AG20443 (cell line): ENCODE measurements around the gene FAM118B.
"Not testable (repeated sequence)": the region's sequence is repeated elsewhere in the genome, so short reads cannot be mapped to it uniquely, and the experiment has no call there.

Experiments used
- DNase-seq: peaks from one replicate; pipeline ENCODE4 v3.0.0; 2012; ENCODE audit warnings: low spot score, mixed read lengths

FAM118B gene

DNA sequence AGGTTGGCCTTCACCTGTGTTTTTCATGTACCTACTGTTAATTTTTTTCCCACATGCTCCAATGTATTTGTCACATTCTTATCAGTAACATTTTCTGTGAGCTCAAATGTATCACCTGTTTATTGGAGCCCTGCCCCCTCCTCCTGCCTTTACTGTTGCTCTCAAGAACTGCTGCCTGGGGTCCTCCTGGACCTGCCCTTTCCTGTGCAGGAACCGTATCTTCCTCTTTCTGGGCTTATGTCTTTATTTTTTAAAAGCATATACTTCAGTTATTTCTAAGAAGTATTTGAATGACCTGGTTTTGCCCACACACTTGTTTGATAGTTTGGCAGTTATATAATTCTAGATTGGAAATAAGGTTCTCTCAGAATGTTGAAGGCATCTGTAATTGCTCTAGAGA is 5.9 kb downstream of the FAM118B start:
- no peak for DNase-seq

DNA sequence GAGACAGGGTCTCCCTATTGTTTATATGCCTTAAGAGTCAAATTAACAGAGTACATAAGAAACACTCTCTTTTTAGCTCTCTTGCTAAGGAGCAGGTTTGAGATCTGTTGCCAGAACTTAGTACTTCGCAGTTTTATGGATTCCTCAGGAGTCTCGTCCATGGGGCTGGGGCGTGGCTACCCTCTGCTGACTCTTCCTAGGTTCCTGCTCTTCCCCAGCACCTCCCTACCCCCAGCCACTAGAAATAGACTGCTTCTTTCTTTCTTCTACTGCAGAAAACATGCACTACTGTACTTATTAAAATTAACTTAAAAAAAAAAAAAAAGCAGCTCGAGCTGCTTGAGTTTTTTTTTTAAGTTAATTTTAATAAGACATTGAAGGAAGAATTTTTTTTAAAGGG is 8.0 kb downstream of the FAM118B start:
- no peak for DNase-seq

DNA sequence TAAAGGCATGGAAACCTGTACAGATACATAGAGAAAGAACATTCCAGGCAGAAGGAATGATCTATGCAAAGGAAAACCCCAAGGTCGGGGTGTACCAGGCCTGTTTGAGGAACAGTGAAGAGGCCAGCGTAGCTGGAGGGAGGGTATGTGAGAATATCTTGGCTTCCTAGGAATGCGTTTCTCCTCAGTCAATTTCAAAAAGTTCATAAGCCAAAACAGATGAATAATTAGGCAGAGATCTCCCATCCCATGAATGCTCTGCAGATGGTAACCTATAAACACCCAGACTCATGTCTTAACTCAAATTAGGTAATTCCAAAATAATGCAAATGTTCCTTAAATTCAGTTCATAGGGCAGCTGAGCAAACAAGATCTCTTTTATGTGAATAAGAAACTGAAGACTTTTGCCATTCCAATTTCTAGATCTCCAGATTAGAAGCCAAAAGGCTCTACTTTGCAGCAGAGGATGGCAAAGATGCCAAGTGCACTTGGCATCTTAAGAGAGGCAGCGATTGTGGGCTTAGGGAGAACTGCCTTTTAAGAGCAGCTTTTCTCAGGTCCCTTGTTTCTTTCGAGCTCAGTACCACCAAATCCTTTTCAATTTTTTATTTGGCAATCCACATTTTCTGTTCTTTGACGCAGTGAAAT is 13.2 kb downstream of the FAM118B start:
- DNase-seq: no peak

DNA sequence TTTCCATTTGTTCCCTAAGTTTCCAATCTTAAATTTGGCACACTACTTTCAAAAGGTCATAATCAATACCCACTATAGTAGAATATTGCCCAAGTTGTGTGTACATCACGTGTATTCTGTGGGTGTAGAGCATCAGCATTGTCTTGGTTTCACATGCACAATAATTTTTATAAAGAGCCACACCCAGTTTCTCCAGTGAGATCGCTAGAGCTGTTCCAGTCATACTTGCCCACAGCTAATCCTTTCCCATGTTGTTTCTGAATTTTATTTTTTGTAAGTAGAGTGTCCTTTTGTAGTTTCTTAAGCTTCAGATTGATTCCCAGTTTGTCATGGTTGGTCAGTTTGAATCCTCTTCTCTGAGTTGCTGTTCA is 13.7 kb downstream of the FAM118B start:
- peak; percentile 32 for DNase-seq

DNA sequence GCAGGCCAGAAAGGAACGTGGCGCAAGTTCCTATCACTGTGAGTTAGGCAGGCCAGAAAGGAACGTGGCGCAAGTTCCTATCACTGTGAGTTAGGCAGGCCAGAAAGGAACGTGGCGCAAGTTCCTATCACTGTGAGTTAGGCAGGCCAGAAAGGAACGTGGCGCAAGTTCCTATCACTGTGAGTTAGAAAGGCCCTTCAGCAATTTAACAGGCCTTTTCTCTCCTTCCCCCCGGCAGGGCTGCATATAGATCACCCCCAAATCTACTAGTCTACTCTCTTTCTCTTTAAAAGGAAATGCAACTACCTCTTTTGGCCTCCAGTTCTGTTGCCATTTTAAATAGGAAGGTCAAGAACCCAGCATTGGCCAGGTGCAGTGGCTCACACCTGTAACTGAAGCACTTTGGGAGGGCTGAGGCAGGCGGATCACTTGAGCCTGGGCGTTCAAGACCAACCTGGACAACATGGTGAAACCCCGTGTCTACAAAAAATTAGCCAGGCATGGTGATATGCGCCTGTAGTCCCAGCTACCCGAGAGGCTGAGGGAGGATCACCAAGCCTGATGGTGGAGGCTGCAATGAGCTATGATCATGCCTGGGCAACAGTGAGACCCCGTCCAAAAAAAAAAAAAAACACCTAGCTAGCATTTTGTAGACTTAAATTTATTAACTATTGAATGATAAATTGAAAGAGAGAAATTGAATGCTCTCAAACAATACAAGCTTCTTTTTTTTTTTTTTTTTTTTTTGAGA is 14.9 kb downstream of the FAM118B start:
- no peak for DNase-seq

DNA sequence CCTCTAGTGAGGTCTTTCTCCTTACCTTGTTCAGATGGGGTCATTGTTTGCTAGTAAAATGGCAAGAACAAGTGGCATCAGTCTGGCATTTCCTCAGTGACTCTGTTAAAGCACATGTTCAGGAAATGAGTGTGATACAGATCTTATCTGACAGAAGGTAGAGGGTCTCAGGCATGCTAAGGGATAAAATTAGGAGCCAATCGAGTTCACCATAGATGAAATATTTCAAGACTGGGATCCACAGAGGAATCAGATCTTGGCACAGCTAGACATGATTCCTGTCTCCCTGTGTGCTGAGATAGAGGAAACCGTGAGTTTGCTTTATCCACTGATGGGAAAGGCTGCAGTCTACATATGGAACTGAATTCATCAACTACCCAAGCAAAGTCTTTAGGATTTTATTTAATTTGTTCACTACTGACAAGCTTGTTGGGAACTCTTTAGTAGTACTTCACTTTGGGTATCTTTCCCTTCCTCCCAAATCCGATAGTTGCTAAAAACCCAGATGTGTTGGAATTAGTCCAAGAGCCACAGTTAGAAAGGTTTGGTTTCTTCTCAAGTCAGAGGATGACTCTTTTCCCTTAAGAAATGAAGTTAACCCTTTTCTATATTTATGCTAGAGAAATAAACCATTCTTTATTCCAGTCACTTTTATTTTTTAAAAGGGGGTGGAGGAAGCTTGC is 18.4 kb downstream of the FAM118B start:
- no peak for DNase-seq

DNA sequence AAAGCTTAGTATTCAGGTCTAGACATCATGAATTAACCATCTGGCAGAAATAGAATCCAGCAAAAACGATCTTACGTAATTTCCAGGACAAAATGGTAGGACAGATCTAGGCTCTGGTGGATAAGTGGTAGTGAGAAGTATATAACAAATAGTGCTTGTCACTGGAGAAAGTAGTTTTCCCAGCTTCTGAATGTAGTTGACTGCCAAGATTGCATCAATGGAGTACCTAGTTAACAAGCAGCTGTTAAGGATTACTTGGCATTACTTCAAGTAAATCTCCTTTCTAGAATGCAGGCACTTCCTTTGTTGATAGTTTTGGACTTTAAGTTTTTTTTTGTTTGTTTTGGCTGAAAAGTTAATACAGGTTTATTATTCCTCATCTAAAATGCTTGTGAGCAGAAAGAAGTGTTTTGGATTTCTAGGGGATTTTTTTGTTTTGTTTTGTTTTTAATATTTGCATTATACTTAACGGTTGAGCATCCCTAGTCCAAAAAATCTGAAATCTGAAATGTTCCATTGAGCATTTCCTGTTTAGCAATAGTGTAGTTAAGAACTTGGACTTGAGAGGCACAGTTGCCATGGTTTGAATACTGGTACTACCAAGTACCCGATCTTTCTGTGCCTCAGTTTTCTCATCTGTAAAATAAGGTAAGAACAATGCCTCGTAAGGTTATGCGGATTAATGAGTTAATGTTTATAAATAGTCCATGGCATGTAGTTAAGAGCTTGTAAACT is 20.3 kb downstream of the FAM118B start:
- DNase-seq: no peak

DNA sequence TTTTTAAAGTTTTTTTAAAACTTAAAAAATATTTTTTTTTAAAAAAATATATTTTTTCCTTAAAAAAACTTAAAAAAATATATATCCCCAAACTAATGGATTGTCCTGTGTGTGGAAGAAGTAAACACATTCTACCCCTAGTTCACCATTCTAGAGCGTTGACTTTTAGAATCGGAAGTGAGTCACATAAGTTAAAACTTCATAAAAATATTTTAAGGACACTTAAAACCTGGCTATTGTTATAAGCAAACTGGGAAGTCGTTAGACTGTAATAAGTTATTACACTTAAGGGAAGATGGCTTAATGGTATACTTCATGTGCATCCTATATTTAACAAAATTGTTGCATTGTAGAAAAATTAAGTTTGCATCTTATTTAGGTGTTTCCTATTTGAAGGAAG is 21.1 kb downstream of the FAM118B start:
- no peak for DNase-seq

DNA sequence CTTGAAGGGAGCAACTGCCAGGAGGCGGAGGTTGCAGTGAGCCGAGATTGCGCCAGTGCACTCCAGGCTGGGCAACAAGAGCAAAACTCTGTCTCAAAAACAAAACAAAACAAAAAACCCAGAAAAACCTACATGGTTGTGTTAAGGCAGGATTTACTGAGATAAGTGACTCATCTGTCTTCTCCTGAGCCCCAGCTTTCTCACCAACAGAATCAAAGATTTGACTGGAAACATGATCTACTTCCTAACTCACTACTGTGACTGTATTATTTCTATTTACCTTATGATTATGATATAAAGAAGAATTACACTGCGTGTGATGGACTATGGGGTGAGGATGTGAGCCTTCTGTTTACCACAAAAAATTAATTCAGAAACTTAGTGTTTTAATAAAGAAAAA is 21.8 kb downstream of the FAM118B start:
- no peak for DNase-seq

DNA sequence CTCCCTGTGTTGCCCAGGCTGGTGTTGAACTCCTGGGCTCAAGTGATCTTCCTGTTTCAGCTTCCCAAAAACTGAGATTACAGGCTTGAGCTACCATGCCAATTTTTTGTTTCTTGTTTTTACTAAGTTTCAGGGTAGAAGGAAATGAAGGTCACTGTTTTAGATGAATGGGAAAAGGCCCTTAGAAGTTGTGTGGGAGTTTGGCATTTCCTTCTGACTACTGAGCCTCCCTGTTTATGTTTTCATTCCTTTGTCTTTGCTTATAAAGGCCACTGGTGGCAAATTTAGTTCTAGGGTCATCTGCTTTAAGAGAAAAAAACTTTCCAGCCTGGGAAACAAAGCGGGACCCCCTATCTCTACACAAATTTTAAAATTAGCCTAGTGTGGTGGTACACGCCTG is 35.1 kb downstream of the FAM118B start:
- peak; percentile 40 for DNase-seq

DNA sequence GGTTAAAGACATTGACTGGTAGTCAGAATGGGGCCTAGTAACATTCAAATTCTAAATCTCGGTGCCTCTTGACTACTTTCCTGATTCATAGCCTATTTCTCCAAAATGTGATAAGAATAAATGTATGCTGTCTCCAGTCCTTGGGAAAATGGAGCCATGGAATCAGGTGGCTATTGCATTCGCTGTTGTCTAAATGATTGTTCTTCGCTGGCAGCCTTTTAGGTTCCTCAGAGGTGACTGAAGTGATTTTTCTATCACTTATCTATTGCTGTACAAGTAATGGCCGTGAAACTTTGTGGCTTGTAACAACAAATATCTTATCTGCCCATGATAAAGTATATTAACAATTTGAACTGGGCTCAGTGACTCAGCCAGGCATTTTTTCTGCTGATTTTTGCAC is 41.7 kb downstream of the FAM118B start:
- DNase-seq: no peak

DNA sequence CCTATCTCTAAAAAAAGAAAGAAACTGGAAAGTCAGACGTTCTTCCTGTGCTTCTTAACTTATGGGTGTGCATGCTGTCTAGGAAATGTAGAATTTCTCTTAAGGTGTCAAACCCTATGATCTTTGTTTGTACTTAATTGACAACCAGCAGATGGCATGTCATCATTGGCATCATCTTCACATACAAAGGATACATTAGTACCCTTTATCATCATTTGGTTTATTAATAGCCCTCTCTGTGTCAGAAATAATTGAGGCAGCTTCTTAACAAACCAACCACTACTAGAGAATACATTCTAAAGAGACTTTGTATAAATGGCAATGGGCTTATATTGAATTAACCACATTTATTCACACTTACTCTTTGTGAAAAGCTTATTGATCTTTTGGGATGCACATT is 43.2 kb downstream of the FAM118B start:
- DNase-seq: no peak

DNA sequence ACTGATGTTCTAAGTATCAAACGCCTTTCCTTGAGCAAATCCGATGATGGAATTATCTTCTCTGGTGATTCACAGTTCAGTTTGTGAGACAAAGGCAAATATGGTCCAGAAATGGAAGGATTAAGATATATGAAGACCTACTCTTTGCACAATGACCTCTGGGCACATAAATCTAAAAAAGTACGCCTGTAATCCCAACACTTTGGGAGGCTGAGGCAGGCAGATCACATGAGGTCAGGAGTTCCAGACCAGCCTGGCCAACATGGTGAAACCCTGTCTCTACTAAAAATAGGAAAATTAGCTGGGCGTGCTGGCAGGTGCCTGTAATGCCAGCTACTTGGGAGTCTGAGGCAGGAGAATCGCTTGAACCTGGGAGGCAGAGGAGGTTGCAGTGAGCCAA is 43.9 kb downstream of the FAM118B start:
- not testable (repeated sequence) for DNase-seq

DNA sequence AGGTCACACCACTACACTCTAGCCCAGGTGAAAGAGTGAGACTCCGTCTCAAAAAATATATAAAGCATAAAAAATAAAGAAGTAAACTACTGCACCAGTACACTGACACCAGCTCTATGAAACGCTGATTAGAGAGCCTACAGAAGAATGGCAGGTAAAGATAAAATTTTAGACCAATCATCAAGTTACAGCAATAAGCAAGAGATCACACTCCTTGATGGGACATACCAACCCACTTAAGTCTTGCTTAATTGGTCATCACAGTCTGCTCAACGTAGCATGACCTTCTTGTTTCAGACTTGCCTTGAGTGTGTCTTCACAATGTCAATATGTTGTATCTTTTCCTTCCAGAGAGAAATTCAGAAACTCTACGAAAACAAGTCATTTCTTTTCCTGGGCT is 44.6 kb downstream of the FAM118B start:
- no peak for DNase-seq

DNA sequence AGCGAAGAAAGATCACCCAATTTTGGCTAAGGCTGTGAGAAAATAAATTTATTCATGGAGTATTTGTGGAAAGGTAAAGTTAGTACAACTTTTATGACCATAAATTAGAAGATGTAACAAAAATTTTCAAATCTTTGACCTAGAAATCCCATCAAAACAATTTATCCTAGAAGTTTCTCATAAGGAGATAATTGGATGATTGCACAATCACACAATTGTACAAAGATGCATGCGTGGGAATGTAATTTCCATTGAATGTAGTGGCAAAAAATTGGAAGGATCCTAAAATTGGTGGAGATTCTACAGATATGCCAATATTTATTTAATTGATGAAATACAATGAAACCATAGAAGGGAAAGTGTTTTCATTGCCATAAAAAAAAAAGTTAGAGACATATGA is 45.6 kb downstream of the FAM118B start:
- no peak for DNase-seq

DNA sequence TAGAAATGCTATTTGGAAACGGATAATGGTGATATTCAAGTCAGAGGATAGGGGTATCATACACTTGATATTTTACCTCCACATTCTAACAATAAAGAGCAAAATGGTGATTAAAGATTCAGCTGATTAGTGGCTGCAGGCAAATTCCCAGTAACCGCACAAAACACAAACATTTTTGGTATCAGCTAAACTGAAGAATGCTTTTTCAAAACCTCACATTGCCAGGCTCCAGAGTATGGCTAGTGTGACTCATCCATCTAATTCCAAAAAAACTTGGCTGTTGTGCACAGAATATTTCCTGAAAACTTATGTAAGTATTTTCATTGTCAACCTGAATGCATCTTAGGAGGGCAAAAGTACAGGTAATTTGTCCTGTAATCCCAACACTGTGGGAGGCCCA is 46.2 kb downstream of the FAM118B start:
- peak; percentile 70 for DNase-seq

DNA sequence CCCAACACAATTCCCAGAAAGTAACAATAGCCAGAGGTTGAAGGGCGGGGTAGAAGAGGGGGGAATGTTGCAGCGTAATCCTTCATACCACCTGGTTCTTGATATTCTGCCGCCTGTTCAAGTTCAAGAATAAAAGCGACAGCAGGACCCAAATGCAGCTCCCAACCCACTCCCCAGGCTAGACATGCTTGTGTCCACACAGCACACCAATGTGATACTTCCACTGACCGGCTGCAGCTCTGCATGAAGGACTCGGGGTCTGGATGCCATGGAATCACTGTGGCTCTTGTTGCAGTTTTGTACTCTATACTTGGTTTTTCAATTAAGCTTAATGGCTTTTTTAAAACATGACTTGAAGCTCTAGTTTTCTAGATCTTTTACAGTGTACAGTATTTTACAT is 50.6 kb downstream of the FAM118B start:
- DNase-seq: no peak

DNA sequence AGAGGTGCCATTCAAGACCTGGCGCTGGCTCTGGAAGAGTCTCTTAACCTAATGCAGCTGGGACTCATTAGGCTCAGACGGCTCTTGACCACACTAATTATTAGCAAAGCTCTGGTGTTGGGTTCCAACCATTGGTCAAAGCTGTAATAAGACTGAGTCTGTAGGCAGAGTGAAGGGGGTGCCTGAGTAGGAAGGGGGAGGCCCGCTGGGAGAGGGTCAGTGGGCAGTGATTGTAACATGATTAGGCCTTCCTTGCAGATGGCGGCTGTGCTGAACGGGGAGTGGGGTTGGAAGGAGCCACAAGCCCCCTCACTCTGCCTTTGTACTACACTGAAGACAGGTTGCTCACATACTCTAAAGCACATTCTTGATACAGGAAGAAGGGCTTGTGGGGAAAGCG is 51.9 kb downstream of the FAM118B start:
- DNase-seq: no peak

DNA sequence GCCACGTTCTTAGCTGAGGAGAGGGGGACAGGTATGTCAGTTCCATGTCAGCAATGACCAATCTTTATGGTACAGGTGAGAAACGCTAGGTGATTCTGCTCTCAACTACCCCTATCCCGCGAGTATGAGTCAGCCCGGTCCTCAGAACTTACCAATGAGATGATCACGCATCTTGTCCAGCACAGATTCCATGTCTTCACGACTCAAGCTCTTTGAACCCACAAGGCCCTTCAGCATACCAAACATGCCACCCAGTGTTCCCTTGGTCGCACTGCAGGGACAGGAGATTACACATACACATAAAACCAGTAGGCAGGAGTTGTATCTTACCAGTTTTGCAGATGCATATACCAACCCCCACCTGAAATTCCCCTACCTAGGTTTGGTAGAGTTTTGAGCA is 54.2 kb downstream of the FAM118B start:
- DNase-seq: peak; percentile 16

DNA sequence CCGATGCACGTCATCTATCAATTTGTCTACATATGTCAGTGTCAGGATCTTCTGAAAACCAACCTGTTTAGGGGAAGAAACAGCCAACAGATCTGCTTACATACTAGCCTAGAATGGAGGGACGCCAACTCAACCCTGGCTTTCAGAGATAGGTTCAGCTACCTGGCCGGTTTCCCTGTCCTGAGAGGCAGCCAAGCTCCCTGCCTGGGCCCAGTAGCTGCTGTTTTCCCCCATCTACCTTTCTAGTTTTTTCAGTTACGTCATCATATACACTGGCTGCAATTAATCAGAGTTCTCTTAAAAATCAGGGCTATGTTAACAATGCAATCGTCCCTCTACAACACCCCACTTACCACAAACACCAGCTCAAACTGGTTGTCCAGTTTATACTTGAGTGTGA is 56.1 kb downstream of the FAM118B start:
- DNase-seq: no peak

DNA sequence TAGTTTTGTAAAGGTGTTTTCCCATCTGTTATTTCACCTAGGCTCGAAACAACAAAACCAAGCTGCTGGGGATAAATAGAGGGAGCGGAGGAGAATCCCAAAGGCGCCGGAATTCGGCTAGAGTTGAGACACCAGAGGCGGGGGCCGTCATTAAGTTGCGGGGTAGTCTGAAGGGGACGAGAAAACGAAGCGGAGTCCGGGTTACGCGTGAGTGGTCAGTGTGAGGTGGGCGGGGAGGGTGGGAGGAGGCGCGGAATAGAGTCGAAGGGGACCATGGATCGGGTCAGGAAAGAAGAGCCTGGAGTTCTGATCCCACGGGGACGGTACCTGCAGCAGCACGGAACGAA is 56.8 kb downstream of the FAM118B start:
- DNase-seq: peak; percentile 65

DNA sequence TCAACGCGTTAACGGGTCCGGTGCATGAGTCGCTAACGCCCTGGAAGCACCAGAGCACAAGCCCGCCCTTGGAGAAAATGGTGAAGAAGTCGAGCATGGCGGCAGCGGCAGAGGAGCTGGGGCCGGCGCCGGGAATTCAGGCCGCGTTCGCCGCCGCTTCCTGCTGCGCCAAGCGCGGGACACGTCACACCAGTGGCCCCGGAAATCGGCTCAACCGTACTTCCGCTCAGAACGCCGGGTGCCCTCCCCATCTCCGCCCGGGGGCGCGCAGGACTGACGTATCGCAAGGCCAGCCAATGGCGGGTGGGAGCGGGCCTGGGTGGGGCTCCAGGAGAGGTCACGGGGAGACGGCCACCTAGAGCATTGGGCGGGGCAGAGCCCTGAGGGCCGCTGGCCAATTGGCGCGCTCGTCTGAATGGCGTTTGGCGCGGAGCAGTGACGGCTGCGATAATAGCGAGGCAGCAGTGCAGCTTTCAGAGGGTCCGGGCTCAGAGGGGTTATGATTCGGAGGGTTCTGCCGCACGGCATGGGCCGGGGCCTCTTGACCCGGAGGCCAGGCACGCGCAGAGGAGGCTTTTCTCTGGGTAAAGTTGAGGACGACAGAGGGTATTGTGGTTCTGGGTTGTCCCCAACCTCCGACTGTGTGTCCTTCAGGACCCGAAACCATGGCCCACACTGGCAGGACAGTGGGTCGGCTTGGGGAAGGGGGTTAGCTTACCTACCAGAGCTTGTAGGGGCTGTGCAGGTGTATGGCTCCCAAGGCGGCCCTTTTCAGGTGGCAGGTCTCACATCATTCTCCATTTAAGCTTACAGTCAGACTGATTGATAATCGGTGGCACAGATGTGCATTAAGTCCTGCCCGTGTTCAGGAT is 57.4 kb downstream of the FAM118B start, which contains the start of the genes FOXRED1 and SRPRA:
Gene FOXRED1, plus strand, starts transcription at position 447 of the 872 bp plus-strand sequence. Its CDS starts 53 bp downstream, at position 500.
Gene SRPRA, minus strand, starts transcription at position 188 of the 872 bp plus-strand sequence. Its CDS starts 91 bp downstream, at position 97.
- DNase-seq: peak; percentile 100
